GM19035 (cell line): ENCODE data around the gene FTO.

ENCODE experiments used
- ATAC-seq: cut with Tn5 transposase; IDR thresholded peaks from one replicate; pipeline ENCODE4 v1.9.1; 2021; ENCODE audit not compliant: unreplicated experiment

FTO gene

DNA sequence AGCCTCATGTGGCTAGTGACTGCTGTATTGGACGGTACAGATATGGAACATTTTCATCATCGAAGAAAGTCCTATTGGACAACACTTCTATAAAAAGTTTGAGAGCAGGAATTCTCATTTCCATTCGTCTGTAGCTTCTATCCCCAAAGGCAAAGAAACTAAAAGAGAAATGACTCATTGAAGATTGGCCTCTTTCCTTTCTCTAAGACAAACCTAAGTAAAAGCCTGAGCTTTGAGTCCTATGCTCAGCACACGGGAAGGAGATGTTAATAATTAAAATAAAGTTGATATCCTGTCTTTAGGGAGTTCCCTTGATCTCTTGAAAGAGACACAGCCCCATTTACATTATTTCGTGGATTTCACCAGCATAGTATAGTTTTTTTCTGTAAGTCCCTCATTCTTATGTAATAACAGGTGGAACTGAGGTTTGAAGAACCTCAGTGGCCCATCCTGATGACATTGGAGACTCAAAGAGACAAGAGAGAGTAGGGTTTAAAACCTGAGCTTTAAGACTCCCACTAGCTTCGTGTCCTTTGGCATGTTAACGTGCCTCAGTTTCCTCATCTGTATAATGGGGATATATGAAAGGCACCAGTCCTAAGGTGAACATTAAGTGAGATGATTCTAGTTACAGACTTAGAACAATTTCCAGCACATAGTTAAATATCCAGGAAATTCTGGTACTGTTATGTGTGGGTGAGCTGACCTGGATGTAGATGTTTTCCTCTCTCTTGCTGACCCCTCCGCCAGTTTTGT is 408.7 kb downstream of the FTO start:
- no peak for ATAC-seq

DNA sequence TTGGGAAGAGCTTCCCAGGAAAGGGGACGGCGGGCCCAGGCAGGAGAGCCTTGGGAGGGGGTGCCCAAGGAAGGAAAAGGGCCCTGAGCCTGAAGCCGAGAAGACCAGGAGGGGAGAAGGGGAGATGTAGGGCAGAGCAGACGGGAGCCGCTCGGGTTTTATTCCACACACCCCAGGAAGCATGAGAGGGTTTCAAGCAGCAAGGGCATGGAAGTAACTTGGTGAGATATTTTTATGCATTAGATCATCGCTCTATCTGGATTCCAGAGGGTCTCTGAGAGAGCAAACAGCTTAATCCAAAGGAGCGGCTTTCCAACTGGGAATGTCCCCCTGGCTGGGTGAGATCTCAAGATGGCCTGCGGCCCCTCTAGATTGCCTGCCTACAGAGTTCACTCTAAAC is 411.6 kb downstream of the FTO start:
- no peak for ATAC-seq

DNA sequence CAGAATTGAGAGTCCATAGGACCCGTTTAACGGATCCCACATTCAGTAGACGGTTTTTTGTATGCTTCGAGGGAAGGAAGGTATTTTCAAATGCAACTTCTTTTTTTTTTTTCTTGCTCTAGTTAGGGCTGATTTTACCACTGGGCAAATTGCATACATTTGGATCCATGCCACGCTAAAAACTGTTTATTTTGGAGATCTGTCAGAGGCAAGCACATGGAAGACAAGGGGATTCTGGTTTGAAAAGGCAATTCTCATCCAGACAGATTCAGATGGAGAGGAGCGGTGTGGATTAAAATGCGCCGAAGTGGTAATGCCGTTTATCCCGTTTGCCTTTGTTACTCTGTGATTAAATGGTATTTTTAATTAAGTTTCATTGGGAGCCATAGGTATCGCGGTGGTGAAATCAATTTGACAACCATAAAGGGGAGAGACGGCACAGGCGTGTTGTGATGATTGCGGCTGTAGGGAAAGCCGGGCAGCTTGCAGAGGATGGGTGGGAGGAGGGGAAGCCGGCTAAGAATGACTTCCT is 412.2 kb downstream of the FTO start:
- no peak for ATAC-seq

DNA sequence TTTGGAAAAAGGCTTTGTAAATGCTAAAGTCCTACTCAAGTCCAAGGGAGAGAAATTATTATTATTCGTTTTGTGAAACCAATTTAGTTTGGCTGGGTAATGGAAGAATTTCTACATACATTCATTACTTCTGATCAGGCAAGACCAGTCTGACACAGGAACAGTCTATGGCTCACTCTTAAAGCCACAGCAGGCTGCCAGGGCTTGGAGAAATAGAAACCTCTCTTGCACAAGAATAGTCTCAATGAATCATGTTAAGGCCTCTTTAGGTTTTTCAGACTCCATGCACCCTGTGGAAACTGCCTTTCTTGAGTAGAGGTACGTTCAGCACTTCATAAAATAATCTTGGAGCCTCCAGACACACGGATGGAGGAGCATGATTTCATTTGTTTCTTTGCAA is 414.9 kb downstream of the FTO start:
- ATAC-seq = no peak

GRCh38 chr16:54120846-54121480 is 417.0 kb downstream of the FTO start:
- no peak for ATAC-seq

GRCh38 chr16:54121539-54122295 is 417.8 kb downstream of the FTO start:
- no peak for ATAC-seq

- no peak for ATAC-seq
Measured at GRCh38 chr16:54123766-54124165, 419.8 kb downstream of the FTO start.

DNA sequence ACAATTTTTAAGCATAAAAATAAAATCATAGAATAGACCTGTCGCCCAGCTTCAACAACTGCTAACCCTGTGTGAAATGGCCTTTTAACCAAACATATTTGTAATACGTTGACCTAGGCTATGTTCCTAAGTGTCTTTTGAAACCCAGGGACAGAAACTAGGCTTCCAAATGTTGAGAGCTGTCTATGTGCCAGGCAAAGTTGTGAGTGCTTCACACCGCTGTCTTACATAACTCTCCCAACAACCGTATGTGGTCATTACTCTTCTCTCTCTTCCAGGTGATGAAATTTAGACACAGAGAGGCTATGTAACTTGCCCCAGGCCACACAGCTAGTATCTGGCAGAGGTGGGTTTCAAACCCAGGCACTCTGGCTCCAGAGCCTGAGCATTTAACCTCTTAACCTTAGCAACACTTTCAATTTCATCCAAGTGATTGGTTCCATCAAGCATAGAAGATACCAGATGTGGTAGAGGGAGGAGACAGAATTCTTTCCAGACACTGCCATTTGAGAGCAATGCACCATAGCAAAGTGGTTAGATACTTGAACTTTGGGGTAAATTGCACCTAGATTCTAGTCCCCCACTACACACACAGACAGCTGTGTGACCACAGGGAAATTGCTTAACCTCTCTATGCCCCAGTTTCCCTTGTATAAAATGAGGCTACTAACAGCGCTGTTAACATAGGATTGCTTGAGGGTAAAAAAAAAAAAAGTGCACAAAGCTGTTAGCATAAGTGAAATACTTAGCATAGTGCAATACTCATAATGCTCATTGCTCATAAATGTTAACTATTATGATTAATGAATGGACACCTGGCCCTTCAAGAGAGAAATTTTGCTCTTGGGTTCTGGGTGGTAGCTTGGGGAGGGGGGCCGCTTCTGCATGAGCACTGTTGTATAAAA is 422.0 kb downstream of the FTO start:
- ATAC-seq = no peak

GRCh38 chr16:54126907-54127306 is 423.0 kb downstream of the FTO start:
- no peak for ATAC-seq

- no peak for ATAC-seq
Measured at GRCh38 chr16:54128629-54129234, 424.8 kb downstream of the FTO start.

DNA sequence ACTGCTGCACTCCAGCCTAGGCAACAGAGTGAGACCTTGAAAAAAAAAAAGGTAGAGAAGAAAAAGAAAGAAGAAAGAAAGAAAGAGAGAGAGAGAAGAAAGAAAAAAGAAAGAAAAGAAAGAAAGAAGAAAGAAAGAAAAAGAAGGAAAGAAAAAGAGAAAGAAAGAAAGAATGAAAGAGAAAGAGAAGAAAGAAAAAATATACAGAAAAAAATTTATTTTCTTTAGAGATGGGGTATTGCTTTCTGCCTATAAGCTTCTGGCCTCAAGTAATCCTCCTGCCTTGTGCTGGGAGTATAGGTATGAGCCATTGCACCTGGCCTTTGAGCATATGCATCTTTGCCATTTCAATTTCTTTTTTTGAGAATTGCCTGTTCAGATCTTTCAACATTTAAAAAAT is 425.9 kb downstream of the FTO start:
- no peak for ATAC-seq

DNA sequence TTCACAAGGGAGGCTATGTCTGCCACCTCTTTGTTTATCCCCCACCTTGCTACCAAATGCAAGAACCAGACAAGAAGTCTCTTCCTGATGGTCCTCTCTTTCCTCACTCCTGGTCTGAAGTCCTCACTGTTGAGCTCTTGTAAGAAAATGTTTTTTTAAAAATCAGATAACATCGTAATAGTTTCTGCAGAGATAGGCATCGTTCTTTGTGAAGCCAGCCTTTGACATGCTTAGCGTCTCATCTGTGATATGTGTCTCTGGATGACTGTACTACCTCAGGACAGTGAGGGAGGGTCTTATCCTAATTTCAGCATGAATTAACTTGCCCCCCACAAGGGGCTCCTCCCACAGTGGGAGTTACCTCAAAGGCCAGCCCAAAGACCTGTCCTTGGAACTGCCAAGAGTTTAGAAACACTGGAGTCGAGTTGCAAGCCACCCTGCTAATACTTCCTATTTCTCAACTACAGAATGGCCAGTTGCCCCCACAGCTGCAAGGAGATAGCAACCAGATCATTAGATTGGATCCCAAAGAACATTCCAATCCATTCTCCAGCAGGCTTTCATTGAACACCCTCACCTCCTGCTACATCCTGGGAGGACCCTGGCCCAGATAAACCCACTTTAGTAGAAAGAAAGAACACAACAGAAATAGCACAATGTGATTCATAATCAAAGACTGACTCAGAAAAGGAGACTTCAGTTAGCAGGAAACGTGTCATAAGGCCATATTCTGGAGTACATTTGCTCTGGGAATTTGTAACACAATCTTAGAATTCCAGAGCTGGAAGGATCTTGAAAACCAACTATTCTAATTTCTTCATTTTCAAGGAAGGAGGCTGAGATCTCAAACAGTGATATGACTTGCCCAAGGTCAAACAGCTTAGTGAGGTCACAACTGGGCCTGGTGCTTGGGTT is 431.7 kb downstream of the FTO start:
- no peak for ATAC-seq

- ATAC-seq = no peak
Measured at GRCh38 chr16:54136276-54136625, 432.3 kb downstream of the FTO start.

DNA sequence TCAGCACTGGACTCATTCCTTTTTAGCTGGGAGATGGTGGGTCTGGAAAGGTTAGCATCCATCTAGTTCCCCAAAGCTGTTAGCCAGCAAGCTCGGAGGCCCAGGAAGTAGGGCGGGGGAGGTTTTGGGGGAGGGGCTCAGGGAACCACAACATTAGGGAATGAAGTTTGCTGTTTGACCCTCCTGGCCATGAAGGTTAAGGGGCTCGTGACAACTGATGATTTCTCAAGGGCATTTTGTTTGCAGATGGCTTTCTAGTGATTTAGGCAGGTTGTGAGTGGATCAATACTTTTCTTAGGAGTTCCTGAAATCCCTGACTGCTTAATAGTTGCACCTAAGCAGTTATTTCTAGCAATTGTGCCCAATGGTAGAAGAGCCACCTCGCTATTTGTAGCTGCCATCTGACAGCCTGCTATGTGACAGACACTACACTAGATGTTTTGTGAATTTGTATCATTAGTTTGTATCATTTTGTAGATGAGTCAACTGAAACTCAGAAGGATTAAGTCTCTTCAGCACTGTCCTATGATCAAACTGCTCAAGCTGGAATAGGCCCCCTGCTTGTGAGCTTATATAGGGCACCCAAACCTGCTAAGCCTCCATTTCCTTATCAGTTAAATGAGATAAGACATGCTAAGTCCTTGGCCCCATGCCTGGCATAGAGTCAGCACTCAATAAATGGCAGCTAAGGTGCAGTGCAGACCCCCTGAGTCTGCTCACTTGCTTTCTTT is 436.3 kb downstream of the FTO start:
- no peak for ATAC-seq

DNA sequence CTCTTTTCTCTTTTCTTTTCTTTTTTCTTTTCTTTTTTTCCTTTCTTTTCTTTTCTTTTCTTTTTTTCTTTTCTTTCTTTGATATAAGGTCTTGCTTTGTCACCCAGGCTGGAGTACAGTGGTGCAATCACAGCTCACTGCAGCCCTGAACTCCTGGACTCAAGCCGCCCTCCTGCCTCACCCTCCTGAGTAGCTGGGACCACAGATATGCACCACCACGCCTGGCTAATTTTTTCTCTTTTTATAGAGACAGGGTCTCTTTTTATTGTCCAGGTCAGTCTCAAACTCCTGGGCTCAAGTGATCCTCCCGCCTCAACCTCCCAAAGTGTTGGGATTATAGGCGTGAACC is 436.8 kb downstream of the FTO start:
- ATAC-seq = no peak

GRCh38 chr16:54142787-54143186 is 438.8 kb downstream of the FTO start:
- ATAC-seq = no peak

GRCh38 chr16:54143410-54143809 is 439.5 kb downstream of the FTO start:
- ATAC-seq = no peak

DNA sequence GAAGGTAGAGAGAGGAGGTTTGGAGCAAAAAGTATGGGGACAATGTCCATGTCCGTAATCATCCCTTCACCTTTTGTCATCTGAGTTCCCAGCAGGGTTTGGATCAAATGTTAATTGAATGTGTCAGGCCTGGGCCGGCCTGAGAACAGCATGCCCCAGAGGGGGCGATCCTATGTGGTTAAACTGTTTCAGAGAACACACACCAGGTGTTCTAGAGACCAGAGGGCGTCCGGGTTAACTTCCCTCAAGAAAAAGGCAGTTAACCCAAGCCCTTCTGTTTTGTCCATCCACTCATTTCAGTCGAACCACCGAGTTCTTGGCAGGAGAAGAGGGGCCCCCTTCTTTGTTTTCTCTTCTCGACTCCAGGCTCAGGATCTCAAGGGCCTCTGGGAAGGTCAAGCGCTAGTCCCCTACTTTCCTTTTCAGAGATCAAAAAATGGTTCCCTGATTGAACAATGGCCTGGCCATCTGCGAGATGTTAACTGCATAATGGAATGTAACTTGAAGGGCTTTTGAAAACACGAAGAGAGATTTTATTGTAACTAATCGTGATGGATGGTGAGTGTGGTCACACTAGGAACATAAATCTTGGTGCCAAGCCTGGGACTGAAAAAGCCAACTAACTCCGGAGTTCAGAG is 440.1 kb downstream of the FTO start:
- no peak for ATAC-seq
